K562 (cell line): Measurements from ENCODE around the gene SOX6. TPM values are rescaled to one million over a fixed set of nuclear protein-coding genes. Genes with fewer than 3 reads are reported as not detected.

Experiments
- ATAC-seq: fragments of 200-7000 bp; cut with Tn5 transposase; 3 replicates; pipeline ENCODE4 v1.9.1; 2020; ENCODE audit warnings: moderate library complexity
- BruUV-seq: library from RNA; stranded (reverse); fragments of 400-500 nt; replicated peaks from 2 replicates; lab custom pipeline; 2021; lab: Mats Ljungman, UMichigan
- CTCF ChIA-PET: fragments of 300-600 bp; formaldehyde crosslinking; extraction: SDS; loops from one replicate; lab custom pipeline; 2021; ENCODE audit warnings: low intra/inter-chr PET ratio; lab: Yijun Ruan, JAX
- POLR2A ChIA-PET: fragments of 300-600, 350-650 bp; sonication (Branson Sonifier 250); formaldehyde crosslinking; extraction: SDS; loops from one replicate; lab custom pipeline; 2021; ENCODE audit warnings: antibody characterized with exemption, inconsistent platforms; lab: Yijun Ruan, JAX
- DNase-seq, 4 experiments: peaks; one replicate each; pipeline versions ENCODE4 v3.0.0 to v3.0.0-alpha.2; 2011 to 2018; ENCODE audit warnings: low spot score in 3 of 4, mixed read lengths in 3 of 4; ENCODE audit errors: extremely low read depth in 1 of 4
- FAIRE-seq: peaks from 2 replicates; lab custom pipeline; 2011; peaks lifted over from hg19 to GRCh38; lab: Jason Lieb, UNC
- H2AFZ ChIP-seq: 2 replicates; pipeline ENCODE4 v1.6.0; 2011; ENCODE audit warnings: low read depth, low read length, control low read depth, inconsistent platforms
- H3K27ac ChIP-seq: fragments of 200-600 bp; 3 replicates; pipeline ENCODE4 v1.8.0; 2011; ENCODE audit warnings: low read depth, mild to moderate bottlenecking, control low read depth, inconsistent platforms, low read length, moderate library complexity, mixed read lengths; ENCODE audit errors: extremely low read depth
- H3K27me3 ChIP-seq, 2 experiments: fragments of 300-600 bp in 1 of 2; 2 replicates in 1 of 2; 3 replicates in 1 of 2; pipeline versions ENCODE4 v1.6.0 to v1.8.0; 2011; ENCODE audit warnings: inconsistent platforms in 2 of 2, low read length in 2 of 2, mild to moderate bottlenecking in 1 of 2, mixed read lengths in 1 of 2, moderate library complexity in 1 of 2; ENCODE audit not compliant: control insufficient read depth in 2 of 2, insufficient read depth in 2 of 2
- H3K36me3 ChIP-seq: fragments of 300-600 bp; 3 replicates; pipeline ENCODE4 v1.8.0; 2011; ENCODE audit warnings: mild to moderate bottlenecking, low read length, inconsistent platforms; ENCODE audit not compliant: control insufficient read depth, insufficient read depth
- H3K4me1 ChIP-seq, 2 experiments: fragments of 200-600 bp in 1 of 2; replicated peaks in 1 of 2; 2 replicates in 1 of 2; 3 replicates in 1 of 2; pipeline versions ENCODE4 v1.5.1 to v1.8.0; 2011; ENCODE audit warnings: inconsistent platforms in 2 of 2, low read length in 2 of 2, mild to moderate bottlenecking in 1 of 2, mixed read lengths in 1 of 2, moderate library complexity in 1 of 2; ENCODE audit not compliant: control insufficient read depth in 2 of 2, insufficient read depth in 2 of 2
- H3K4me2 ChIP-seq: 2 replicates; pipeline ENCODE4 v1.6.1; 2011; ENCODE audit warnings: low read length, control low read depth, inconsistent platforms, mixed read lengths; ENCODE audit not compliant: insufficient read depth
- H3K4me3 ChIP-seq: fragments of 200-600 bp; sonication (generic), shearing (Covaris generic); 2 replicates; pipeline ENCODE4 v1.5.1; 2016; ENCODE audit warnings: control low read depth, inconsistent platforms
- H3K79me2 ChIP-seq: fragments of 200-600 bp; 3 replicates; pipeline ENCODE4 v1.8.0; 2011; ENCODE audit warnings: low read length, inconsistent platforms; ENCODE audit not compliant: control insufficient read depth, insufficient read depth
- H3K9ac ChIP-seq, 2 experiments: 2 replicates each; pipeline versions ENCODE4 v1.6.0 to v1.6.1; 2011; ENCODE audit warnings: low read depth in 2 of 2, low read length in 2 of 2, control low read depth in 1 of 2, inconsistent platforms in 1 of 2, mild to moderate bottlenecking in 1 of 2, mixed read lengths in 1 of 2; ENCODE audit not compliant: insufficient read depth in 1 of 2
- H3K9me1 ChIP-seq: one replicate; pipeline ENCODE4 v1.6.0; 2011; ENCODE audit warnings: inconsistent platforms, mild to moderate bottlenecking, low read length, moderate library complexity; ENCODE audit not compliant: control insufficient read depth, insufficient read depth
- H3K9me3 ChIP-seq: replicated peaks from 2 replicates; pipeline ENCODE4 v1.5.1; 2011; ENCODE audit warnings: low read depth, low read length, inconsistent platforms; ENCODE audit not compliant: control insufficient read depth, insufficient read depth
- H4K20me1 ChIP-seq: replicated peaks from 2 replicates; pipeline ENCODE4 v1.6.1; 2011; ENCODE audit warnings: low read length, inconsistent platforms, mixed read lengths; ENCODE audit not compliant: control insufficient read depth, insufficient read depth
- HMG20B ChIP-seq: fragments of 250-450 bp; sonication (Bioruptor Pico); IDR thresholded peaks from 2 replicates; pipeline ENCODE4 v1.5.0; 2021; ENCODE audit warnings: mild to moderate bottlenecking
- RBFOX2 ChIP-seq: fragments of 200-400 bp; formaldehyde crosslinking; IDR thresholded peaks from 2 replicates; pipeline ENCODE4 v1.6.1; 2017; ENCODE audit warnings: low read depth, mild to moderate bottlenecking, low read length, moderate library complexity
- SLC30A9 ChIP-seq: fragments of 250-450 bp; sonication (Bioruptor Pico); IDR thresholded peaks from 2 replicates; pipeline ENCODE4 v1.8.0; 2022; ENCODE audit warnings: mild to moderate bottlenecking, moderate library complexity
- XRCC3 ChIP-seq: fragments of 450-650 bp; IDR thresholded peaks from 2 replicates; pipeline ENCODE4 v1.6.1; 2017; ENCODE audit warnings: mild to moderate bottlenecking, moderate library complexity
- WGBS: fragments of 100-300 bp; shearing (Covaris generic); methylation state at CpG from one replicate; pipeline ENCODE4 v1.1.6; 2016; ENCODE audit warnings: low coverage, mixed read lengths; ENCODE audit not compliant: insufficient coverage; ENCODE audit errors: missing lambda C conversion rate; 5-methylcytosine and 5-hydroxymethylcytosine counted together
- in situ Hi-C: fragments of 300-500 bp; cut with MboI; formaldehyde crosslinking; loops from 4 replicates; pipeline ENCODE4 v1.15.0; 2018; ENCODE audit warnings: inconsistent platforms, mixed read lengths
- intact Hi-C: fragments of 100-400 bp; cut with micrococcal nuclease; formaldehyde crosslinking; loops from 2 replicates; pipeline ENCODE4 v1.14.2; 2022
- polyA plus RNA-seq, 8 experiments: library from polyadenylated mRNA; depleted of rRNA in 4 of 8; stranded (reverse) in 5 of 8; unstranded in 3 of 8; fragments of >200 nt; fragmentation: Nextera tagmentation in 2 of 8; fragmentation: Illumina TruSeq in 1 of 8; extraction: Ambion mirVana in 2 of 8; extraction: Trizol in 1 of 8; gene quantifications; 2 replicates each; pipeline versions ENCODE4 v1.2.1 to v1.2.3, GENCODE V29; 2011 to 2014; ENCODE audit warnings: inconsistent platforms in 1 of 8, missing spikeins in 1 of 8
- total RNA-seq, 7 experiments: library from RNA; depleted of rRNA in 6 of 7; stranded (reverse); fragments of >200 nt in 6 of 7; fragmentation: Illumina TruSeq in 2 of 7; extraction: Trizol in 2 of 7; gene quantifications; 2 replicates each; pipeline versions ENCODE4 v1.2.1 to v1.2.3, GENCODE V29; 2011 to 2021; ENCODE audit warnings: low replicate concordance in 1 of 7
- TF ChIP-seq, protein P1 (sequence below): fragments of 250-450 bp; sonication (Bioruptor Pico); IDR thresholded peaks from 2 replicates; pipeline ENCODE4 v1.5.0; 2020; ENCODE audit warnings: mild to moderate bottlenecking, borderline replicate concordance
- TF ChIP-seq, protein P2 (sequence below): sonication (generic); IDR thresholded peaks from 2 replicates; pipeline ENCODE4 v1.6.1; 2016
- TF ChIP-seq, protein P3 (sequence below): fragments of 200-800 bp; sonication (Bioruptor generic); IDR thresholded peaks from 2 replicates; pipeline ENCODE4 v1.6.1; 2016; ENCODE audit warnings: missing genetic modification characterization, missing compliant biosample characterization

Gene SOX6
- total and polyA plus RNA-seq, 9 of the 15 experiments (the other 6 are each of a cell fraction or from before 2014, with no cell fraction given): 0.89 to 8.7 (median 5.7) TPM

DNA sequence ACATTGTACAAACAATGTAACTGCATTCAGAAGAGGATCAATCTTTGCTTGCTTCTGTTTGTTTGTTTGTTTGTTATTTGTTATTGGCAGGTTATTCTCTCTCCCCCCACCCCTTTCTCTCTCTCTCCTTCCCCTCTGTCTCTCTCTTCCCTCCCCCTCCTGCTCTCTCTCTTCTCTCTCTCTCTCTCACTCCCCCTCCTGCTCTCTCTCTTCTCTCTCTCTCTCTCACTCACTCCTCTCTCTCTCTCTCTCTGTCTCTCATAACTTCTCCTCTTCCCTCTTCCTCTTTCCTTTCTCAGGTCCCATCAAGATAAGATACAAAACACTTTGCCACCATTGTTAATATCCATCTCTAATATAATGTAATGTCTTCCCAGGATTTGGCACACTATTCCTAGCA is 236.3 kb downstream of the SOX6 start:
- Histone ChIP-seq H3K9me3 (no peaks in the 10 kb centered on the region), H2AFZ (no peak overlapping the region), H3K79me2 (no peaks in the 10 kb centered on the region), H3K36me3 (no peaks in the 10 kb centered on the region), H3K9ac (no peak overlapping the region), H4K20me1 (no peaks in the 10 kb centered on the region), H3K27ac (no peak overlapping the region), H3K27me3 (no peaks in the 10 kb centered on the region), H3K4me3 (no peak overlapping the region), H3K4me2 (no peak overlapping the region), H3K4me1 (no peaks in the 10 kb centered on the region), H3K9me1 (no peaks in the 10 kb centered on the region)
- no TSS peak for BruUV-seq
- intact Hi-C loops (no loop called here), in situ Hi-C loops (no loop called here)
- no peak for TF ChIP-seq XRCC3
- TF ChIP-seq, protein P1, sequence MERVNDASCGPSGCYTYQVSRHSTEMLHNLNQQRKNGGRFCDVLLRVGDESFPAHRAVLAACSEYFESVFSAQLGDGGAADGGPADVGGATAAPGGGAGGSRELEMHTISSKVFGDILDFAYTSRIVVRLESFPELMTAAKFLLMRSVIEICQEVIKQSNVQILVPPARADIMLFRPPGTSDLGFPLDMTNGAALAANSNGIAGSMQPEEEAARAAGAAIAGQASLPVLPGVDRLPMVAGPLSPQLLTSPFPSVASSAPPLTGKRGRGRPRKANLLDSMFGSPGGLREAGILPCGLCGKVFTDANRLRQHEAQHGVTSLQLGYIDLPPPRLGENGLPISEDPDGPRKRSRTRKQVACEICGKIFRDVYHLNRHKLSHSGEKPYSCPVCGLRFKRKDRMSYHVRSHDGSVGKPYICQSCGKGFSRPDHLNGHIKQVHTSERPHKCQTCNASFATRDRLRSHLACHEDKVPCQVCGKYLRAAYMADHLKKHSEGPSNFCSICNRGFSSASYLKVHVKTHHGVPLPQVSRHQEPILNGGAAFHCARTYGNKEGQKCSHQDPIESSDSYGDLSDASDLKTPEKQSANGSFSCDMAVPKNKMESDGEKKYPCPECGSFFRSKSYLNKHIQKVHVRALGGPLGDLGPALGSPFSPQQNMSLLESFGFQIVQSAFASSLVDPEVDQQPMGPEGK (CRISPR knock-in tag): no peak
- FAIRE-seq (no peak), ATAC-seq (no peak), DNase-seq (no peak)
- ChIA-PET POLR2A (no interaction called here), CTCF (no interaction called here)

DNA sequence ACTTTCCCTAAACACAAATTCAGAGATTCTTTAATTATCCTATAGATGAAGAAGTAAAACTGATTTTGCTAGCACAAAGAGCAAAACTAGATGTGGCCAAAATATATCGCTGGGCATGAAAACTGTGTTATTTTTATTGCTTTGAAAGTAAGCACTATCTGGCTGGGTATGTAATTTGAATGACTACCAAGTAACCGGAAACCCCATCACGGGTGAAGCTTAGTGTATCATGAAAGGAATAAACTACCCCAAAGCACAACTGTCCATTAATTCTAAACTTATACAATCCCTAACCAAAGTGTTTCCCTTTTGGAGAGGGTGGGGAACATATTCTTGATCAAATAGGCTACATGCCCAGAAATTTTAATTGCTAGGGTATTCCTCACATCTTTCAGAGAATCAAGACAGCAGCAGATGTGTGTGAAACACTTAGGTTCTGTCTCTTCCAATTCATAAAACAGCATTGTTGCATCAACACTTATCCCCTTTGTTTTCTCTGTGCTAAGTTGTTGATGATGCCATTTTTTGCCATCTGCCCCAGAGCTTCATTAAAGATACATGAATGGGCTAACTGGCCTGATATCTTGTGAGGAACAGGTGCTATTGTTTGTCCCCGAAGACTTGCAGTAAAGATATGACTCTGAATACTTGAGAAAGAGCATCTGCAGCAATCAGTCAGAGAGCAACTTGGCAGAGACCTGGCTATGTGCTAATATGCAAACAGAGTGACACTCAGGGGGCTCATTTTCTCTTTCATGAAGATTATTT is 238.2 kb downstream of the SOX6 start:
- no peak for ATAC-seq
- Histone ChIP-seq H2AFZ (no peak overlapping the region), H3K4me2 (no peak overlapping the region), H3K36me3 (no peaks in the 10 kb centered on the region), H3K9me3 (no peaks in the 10 kb centered on the region), H3K27ac (no peak overlapping the region), H3K9me1 (no peaks in the 10 kb centered on the region), H3K79me2 (no peaks in the 10 kb centered on the region), H3K4me1 (no peaks in the 10 kb centered on the region), H3K9ac (no peak overlapping the region), H3K4me3 (no peak overlapping the region), H3K27me3 (no peaks in the 10 kb centered on the region), H4K20me1 (no peaks in the 10 kb centered on the region)
- CTCF ChIA-PET: no interaction called here
- intact Hi-C loops: no loop called here
- POLR2A ChIA-PET: no interaction called here
- no TSS peak for BruUV-seq
- in situ Hi-C loops: no loop called here
- FAIRE-seq: no peak
- 21% methylated on average over 4 of the region's 4 CpGs for WGBS
- no peak for DNase-seq
- TF ChIP-seq HMG20B: no peak
- no peak for TF ChIP-seq RBFOX2
- TF ChIP-seq, protein P2, sequence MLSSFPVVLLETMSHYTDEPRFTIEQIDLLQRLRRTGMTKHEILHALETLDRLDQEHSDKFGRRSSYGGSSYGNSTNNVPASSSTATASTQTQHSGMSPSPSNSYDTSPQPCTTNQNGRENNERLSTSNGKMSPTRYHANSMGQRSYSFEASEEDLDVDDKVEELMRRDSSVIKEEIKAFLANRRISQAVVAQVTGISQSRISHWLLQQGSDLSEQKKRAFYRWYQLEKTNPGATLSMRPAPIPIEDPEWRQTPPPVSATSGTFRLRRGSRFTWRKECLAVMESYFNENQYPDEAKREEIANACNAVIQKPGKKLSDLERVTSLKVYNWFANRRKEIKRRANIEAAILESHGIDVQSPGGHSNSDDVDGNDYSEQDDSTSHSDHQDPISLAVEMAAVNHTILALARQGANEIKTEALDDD: no peak
- TF ChIP-seq, protein P3, sequence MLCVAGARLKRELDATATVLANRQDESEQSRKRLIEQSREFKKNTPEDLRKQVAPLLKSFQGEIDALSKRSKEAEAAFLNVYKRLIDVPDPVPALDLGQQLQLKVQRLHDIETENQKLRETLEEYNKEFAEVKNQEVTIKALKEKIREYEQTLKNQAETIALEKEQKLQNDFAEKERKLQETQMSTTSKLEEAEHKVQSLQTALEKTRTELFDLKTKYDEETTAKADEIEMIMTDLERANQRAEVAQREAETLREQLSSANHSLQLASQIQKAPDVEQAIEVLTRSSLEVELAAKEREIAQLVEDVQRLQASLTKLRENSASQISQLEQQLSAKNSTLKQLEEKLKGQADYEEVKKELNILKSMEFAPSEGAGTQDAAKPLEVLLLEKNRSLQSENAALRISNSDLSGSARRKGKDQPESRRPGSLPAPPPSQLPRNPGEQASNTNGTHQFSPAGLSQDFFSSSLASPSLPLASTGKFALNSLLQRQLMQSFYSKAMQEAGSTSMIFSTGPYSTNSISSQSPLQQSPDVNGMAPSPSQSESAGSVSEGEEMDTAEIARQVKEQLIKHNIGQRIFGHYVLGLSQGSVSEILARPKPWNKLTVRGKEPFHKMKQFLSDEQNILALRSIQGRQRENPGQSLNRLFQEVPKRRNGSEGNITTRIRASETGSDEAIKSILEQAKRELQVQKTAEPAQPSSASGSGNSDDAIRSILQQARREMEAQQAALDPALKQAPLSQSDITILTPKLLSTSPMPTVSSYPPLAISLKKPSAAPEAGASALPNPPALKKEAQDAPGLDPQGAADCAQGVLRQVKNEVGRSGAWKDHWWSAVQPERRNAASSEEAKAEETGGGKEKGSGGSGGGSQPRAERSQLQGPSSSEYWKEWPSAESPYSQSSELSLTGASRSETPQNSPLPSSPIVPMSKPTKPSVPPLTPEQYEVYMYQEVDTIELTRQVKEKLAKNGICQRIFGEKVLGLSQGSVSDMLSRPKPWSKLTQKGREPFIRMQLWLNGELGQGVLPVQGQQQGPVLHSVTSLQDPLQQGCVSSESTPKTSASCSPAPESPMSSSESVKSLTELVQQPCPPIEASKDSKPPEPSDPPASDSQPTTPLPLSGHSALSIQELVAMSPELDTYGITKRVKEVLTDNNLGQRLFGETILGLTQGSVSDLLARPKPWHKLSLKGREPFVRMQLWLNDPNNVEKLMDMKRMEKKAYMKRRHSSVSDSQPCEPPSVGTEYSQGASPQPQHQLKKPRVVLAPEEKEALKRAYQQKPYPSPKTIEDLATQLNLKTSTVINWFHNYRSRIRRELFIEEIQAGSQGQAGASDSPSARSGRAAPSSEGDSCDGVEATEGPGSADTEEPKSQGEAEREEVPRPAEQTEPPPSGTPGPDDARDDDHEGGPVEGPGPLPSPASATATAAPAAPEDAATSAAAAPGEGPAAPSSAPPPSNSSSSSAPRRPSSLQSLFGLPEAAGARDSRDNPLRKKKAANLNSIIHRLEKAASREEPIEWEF (CRISPR knock-in tag): no peak
- no peak for TF ChIP-seq SLC30A9 (CRISPR knock-in tag)
